BLaER1 treated with 17β-estradiol and CSF1 and Interleukin-3, amounts not matched to agents 10 nM and 100 nM (cell line): ENCODE measurements around the gene FANK1.

Experiments used
- H3K27ac ChIP-seq, 11 experiments: shearing (Covaris generic); formaldehyde crosslinking; 2 replicates each; pipeline ENCODE4 v1.8.1; 2022
- H3K27me3 ChIP-seq, 11 experiments: shearing (Covaris generic); formaldehyde crosslinking; 2 replicates each; pipeline ENCODE4 v1.8.1; 2022
- H3K36me3 ChIP-seq, 11 experiments: shearing (Covaris generic); formaldehyde crosslinking; 2 replicates each; pipeline ENCODE4 v1.8.1; 2022
- H3K4me1 ChIP-seq, 10 experiments: shearing (Covaris generic); formaldehyde crosslinking; 2 replicates each; pipeline ENCODE4 v1.8.1; 2022
- H3K4me2 ChIP-seq, 11 experiments: shearing (Covaris generic); formaldehyde crosslinking; 2 replicates each; pipeline ENCODE4 v1.8.1; 2022
- H3K4me3 ChIP-seq, 10 experiments: shearing (Covaris generic); formaldehyde crosslinking; 2 replicates each; pipeline ENCODE4 v1.8.1; 2022
- H3K9ac ChIP-seq, 11 experiments: shearing (Covaris generic); formaldehyde crosslinking; 2 replicates each; pipeline ENCODE4 v1.8.1; 2022
- H3K9me3 ChIP-seq, 11 experiments: shearing (Covaris generic); formaldehyde crosslinking; replicated peaks in 1 of 11; 2 replicates each; pipeline ENCODE4 v1.8.1; 2022
- H4K20me1 ChIP-seq, 11 experiments: shearing (Covaris generic); formaldehyde crosslinking; 2 replicates each; pipeline ENCODE4 v1.8.1; 2022
- Cebpa-rat ChIP-seq, 11 experiments: shearing (Covaris generic); IDR thresholded peaks; 2 replicates each; pipeline ENCODE4 v1.8.1; 2022

The FANK1 gene

GRCh38 chr10:126022841-126023240 is 126.5 kb downstream of the FANK1 start:
- H3K9me3 ChIP-seq: peaks cover 0 to 15% (median 7%) of the 10 kb centered on the region in 11 experiments; a peak in 19 of 22 replicates
- peaks cover 0 to 7% (median 0%) of the 10 kb centered on the region in 10 experiments; a peak in 1 of 20 replicates for H3K4me1 ChIP-seq
- no peaks in the 10 kb centered on the region for H3K27me3 ChIP-seq
- no peaks in the 10 kb centered on the region for H3K36me3 ChIP-seq
- no peak overlapping the region for H3K27ac ChIP-seq
- no peak overlapping the region for H3K4me2 ChIP-seq
- no peak overlapping the region for H3K4me3 ChIP-seq
- no peaks in the 10 kb centered on the region for H4K20me1 ChIP-seq
- no peak overlapping the region for H3K9ac ChIP-seq
- TF ChIP-seq Cebpa-rat (IDR thresholded peaks at IDR 0.05): no peak

GRCh38 chr10:126027692-126028091 is 131.3 kb downstream of the FANK1 start:
- Histone ChIP-seq H4K20me1 (no peaks in the 10 kb centered on the region), H3K4me1 (peaks cover 0 to 10% (median 0%) of the 10 kb centered on the region in 10 experiments; a peak in 1 of 20 replicates), H3K9me3 (peaks cover 23 to 33% (median 27%) of the 10 kb centered on the region in 11 experiments), H3K36me3 (no peaks in the 10 kb centered on the region), H3K4me3 (no peak overlapping the region), H3K4me2 (no peak overlapping the region), H3K27me3 (no peaks in the 10 kb centered on the region), H3K9ac (no peak overlapping the region), H3K27ac (no peak overlapping the region)
- TF ChIP-seq Cebpa-rat (IDR thresholded peaks at IDR 0.05): no peak

DNA sequence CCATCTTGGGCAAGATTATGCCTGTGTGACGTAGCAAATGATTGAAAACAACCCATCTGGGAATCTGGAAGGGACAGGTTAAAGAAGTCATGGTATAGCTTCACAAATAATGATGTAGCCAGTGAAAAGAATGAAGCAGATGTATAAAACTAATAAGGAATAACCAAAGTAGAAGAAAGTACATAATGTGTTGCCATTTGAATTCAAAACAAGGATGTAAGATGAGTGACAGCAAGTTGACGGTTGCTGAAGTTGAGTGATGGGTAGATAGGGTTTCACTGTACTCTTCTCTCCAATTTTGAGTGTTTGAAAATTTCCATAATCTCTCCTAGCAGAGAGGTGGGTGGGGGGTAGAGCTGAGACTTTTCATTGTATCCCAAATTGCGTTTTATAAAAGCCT is 133.6 kb downstream of the FANK1 start:
- no peaks in the 10 kb centered on the region for H3K27me3 ChIP-seq
- H3K4me3 ChIP-seq: no peak overlapping the region
- no peaks in the 10 kb centered on the region for H4K20me1 ChIP-seq
- no peak overlapping the region for H3K4me2 ChIP-seq
- H3K36me3 ChIP-seq: peaks cover 0 to 4% (median 0%) of the 10 kb centered on the region in 11 experiments; a peak in 1 of 22 replicates
- no peak overlapping the region for H3K27ac ChIP-seq
- no peak overlapping the region for H3K9ac ChIP-seq
- H3K9me3 ChIP-seq: peaks cover 39 to 50% (median 46%) of the 10 kb centered on the region in 11 experiments
- H3K4me1 ChIP-seq: peaks cover 0 to 10% (median 0%) of the 10 kb centered on the region in 10 experiments; a peak in 1 of 20 replicates
- no peak for TF ChIP-seq Cebpa-rat (IDR thresholded peaks at IDR 0.05)

DNA sequence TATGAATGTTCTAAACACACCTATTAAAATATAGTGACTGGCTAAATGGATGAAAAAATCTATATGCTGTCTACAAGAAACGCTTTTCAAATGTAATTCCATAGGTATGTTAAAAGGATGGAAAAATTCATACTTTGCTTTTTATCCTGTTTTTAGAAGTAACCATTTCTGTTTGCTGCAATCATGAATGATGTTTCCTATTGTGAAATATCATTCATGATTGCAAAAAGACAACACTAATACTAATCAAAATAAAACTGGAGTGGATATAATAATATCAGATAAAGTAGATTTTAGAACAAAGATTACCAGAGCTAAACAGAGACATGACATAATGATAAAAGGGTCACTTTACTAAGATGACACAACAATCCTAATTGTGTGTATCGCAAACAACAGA is 138.2 kb downstream of the FANK1 start:
- Histone ChIP-seq H3K9ac (no peak overlapping the region), H3K36me3 (peaks cover 0 to 4% (median 0%) of the 10 kb centered on the region in 11 experiments; a peak in 1 of 22 replicates), H3K4me2 (no peak overlapping the region), H3K9me3 (peaks cover 21 to 28% (median 25%) of the 10 kb centered on the region in 11 experiments), H3K4me1 (peaks cover 7 to 13% (median 11%) of the 10 kb centered on the region in 10 experiments; a peak in 17 of 20 replicates), H3K27me3 (no peaks in the 10 kb centered on the region), H3K27ac (no peak overlapping the region), H3K4me3 (no peak overlapping the region), H4K20me1 (no peaks in the 10 kb centered on the region)
- TF ChIP-seq Cebpa-rat (IDR thresholded peaks at IDR 0.05): no peak

GRCh38 chr10:126036515-126036914 is 140.2 kb downstream of the FANK1 start:
- no peak overlapping the region for H3K27ac ChIP-seq
- peaks cover 21 to 28% (median 25%) of the 10 kb centered on the region in 11 experiments for H3K9me3 ChIP-seq
- peaks cover 0 to 4% (median 0%) of the 10 kb centered on the region in 11 experiments; a peak in 1 of 22 replicates for H3K36me3 ChIP-seq
- H3K27me3 ChIP-seq: no peaks in the 10 kb centered on the region
- TF ChIP-seq Cebpa-rat (IDR thresholded peaks at IDR 0.05): no peak
- H3K4me1 ChIP-seq: peaks cover 16 to 24% (median 21%) of the 10 kb centered on the region in 10 experiments
- no peak overlapping the region for H3K4me3 ChIP-seq
- H4K20me1 ChIP-seq: no peaks in the 10 kb centered on the region
- H3K9ac ChIP-seq: no peak overlapping the region
- H3K4me2 ChIP-seq: peak overlapping the region; percentile 9 to 59 (median 35); a peak in 17 of 22 replicates

DNA sequence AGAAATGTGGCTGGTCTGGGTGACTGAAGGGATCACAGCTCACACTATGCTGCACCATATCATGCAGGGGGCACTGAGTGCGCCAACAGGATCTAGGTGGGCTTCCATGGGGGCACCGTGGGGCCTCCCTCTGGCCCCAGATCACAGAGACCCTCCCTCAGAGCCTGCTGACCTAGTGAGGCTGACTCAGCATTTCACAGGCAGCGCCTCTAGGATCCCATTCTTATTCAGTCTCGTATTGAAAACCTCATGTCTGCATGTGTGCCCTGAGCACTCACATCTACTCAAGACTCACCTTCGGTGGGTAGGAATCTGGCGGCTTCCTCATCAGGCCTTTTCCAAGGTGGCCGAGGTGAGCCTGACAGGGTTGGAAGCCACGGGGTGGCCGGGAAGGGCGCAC is 141.6 kb downstream of the FANK1 start:
- H3K9ac ChIP-seq: no peak overlapping the region

DNA sequence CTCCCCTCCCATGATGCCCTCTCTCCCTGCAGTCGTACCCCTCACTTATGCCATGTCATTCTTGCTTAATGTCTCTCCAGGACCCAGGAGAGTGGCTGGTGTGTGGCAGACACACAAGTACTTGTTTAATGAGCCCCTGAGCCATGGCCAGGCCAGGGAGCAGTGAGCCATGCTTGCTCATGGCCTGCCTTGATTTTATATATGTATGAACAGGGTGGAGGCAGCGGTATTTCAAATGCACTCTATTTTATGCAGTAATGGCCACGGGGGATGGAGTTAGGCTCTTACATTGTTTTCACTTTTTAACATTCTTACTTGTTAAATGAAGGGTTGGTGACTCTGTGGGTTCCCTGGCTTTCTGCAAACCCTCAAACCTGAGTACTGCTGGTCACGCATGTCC is 144.8 kb downstream of the FANK1 start:
- Histone ChIP-seq H3K27ac (peak overlapping the region; percentile 49 to 86 (median 67); a peak in 20 of 22 replicates), H3K4me3 (no peak overlapping the region), H3K9me3 (no peaks in the 10 kb centered on the region), H4K20me1 (no peaks in the 10 kb centered on the region), H3K27me3 (no peaks in the 10 kb centered on the region), H3K9ac (peak overlapping the region in 6 of 11 experiments; percentile 6 to 51 (median 22); a peak in 8 of 22 replicates), H3K4me2 (peak overlapping the region; percentile 51 to 86 (median 76)), H3K4me1 (peaks cover 30 to 37% (median 33%) of the 10 kb centered on the region in 10 experiments), H3K36me3 (no peaks in the 10 kb centered on the region)
- TF ChIP-seq Cebpa-rat (IDR thresholded peaks at IDR 0.05): no peak

More for the DNA sequence above, 141.6 kb downstream of the FANK1 start:
- no peaks in the 10 kb centered on the region for H3K27me3 ChIP-seq
- peaks cover 14 to 20% (median 17%) of the 10 kb centered on the region in 11 experiments for H3K9me3 ChIP-seq
- no peak overlapping the region for H3K4me2 ChIP-seq
- no peak overlapping the region for H3K4me3 ChIP-seq
- H3K27ac ChIP-seq: no peak overlapping the region
- H3K4me1 ChIP-seq: peaks cover 30 to 38% (median 34%) of the 10 kb centered on the region in 10 experiments
- no peak for TF ChIP-seq Cebpa-rat (IDR thresholded peaks at IDR 0.05)
- peaks cover 0 to 4% (median 0%) of the 10 kb centered on the region in 11 experiments; a peak in 1 of 22 replicates for H3K36me3 ChIP-seq
- H4K20me1 ChIP-seq: no peaks in the 10 kb centered on the region

GRCh38 chr10:126041804-126042231 is 145.5 kb downstream of the FANK1 start:
- Histone ChIP-seq H3K4me3 (peak overlapping the region in 1 of 10 experiments; percentile 6; a peak in 1 of 20 replicates), H3K9me3 (no peaks in the 10 kb centered on the region), H4K20me1 (no peaks in the 10 kb centered on the region), H3K36me3 (no peaks in the 10 kb centered on the region), H3K27ac (peak overlapping the region; percentile 55 to 86 (median 68); a peak in 21 of 22 replicates), H3K9ac (peak overlapping the region; percentile 39 to 68 (median 51); a peak in 17 of 22 replicates), H3K4me1 (peaks cover 23 to 30% (median 26%) of the 10 kb centered on the region in 10 experiments), H3K4me2 (peak overlapping the region; percentile 51 to 86 (median 76)), H3K27me3 (no peaks in the 10 kb centered on the region)
- no peak for TF ChIP-seq Cebpa-rat (IDR thresholded peaks at IDR 0.05)

DNA sequence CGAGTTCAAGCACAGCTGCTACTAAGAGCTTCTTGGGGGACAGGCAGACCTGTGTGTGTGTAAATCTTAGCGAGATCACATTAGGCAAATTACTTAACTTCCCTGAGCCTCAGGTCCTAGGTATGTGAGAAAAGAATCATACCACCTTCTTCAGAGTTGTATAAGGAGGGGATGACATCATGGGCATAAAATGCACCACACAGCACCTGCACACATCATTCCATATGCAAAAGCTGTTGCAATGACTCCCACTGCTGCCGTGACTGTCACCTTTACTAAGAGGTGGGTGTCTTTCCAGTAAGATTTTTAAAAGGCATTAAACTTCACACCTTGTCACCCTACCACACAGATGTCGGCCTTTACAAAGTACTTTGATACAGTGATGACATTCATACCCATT is 146.0 kb downstream of the FANK1 start:
- no peaks in the 10 kb centered on the region for H3K36me3 ChIP-seq
- peak overlapping the region in 1 of 10 experiments; percentile 6; a peak in 1 of 20 replicates for H3K4me3 ChIP-seq
- no peak for TF ChIP-seq Cebpa-rat (IDR thresholded peaks at IDR 0.05)
- H4K20me1 ChIP-seq: no peaks in the 10 kb centered on the region
- H3K4me2 ChIP-seq: peak overlapping the region; percentile 51 to 86 (median 76)
- H3K27ac ChIP-seq: peak overlapping the region; percentile 21 to 86 (median 68); a peak in 20 of 22 replicates
- H3K27me3 ChIP-seq: no peaks in the 10 kb centered on the region
- peaks cover 22 to 27% (median 25%) of the 10 kb centered on the region in 10 experiments for H3K4me1 ChIP-seq
- no peaks in the 10 kb centered on the region for H3K9me3 ChIP-seq
- H3K9ac ChIP-seq: peak overlapping the region; percentile 34 to 68 (median 51); a peak in 15 of 22 replicates
